Measurements from ENCODE around the gene STK36.

Gene STK36, protein sequence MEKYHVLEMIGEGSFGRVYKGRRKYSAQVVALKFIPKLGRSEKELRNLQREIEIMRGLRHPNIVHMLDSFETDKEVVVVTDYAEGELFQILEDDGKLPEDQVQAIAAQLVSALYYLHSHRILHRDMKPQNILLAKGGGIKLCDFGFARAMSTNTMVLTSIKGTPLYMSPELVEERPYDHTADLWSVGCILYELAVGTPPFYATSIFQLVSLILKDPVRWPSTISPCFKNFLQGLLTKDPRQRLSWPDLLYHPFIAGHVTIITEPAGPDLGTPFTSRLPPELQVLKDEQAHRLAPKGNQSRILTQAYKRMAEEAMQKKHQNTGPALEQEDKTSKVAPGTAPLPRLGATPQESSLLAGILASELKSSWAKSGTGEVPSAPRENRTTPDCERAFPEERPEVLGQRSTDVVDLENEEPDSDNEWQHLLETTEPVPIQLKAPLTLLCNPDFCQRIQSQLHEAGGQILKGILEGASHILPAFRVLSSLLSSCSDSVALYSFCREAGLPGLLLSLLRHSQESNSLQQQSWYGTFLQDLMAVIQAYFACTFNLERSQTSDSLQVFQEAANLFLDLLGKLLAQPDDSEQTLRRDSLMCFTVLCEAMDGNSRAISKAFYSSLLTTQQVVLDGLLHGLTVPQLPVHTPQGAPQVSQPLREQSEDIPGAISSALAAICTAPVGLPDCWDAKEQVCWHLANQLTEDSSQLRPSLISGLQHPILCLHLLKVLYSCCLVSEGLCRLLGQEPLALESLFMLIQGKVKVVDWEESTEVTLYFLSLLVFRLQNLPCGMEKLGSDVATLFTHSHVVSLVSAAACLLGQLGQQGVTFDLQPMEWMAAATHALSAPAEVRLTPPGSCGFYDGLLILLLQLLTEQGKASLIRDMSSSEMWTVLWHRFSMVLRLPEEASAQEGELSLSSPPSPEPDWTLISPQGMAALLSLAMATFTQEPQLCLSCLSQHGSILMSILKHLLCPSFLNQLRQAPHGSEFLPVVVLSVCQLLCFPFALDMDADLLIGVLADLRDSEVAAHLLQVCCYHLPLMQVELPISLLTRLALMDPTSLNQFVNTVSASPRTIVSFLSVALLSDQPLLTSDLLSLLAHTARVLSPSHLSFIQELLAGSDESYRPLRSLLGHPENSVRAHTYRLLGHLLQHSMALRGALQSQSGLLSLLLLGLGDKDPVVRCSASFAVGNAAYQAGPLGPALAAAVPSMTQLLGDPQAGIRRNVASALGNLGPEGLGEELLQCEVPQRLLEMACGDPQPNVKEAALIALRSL (N-terminal part only)

GRCh38 chr2:218671654-218672566 is at the start of gene STK36, which contains the start of gene RNF25:
Gene STK36, plus strand, starts transcription at chr2:218672086. Its CDS starts 744 bp downstream, at chr2:218672830.
Gene RNF25, minus strand, starts transcription at chr2:218672002. Its CDS starts 32 bp downstream, at chr2:218671970.
- peak; percentile 5 to 89 (median 79) for DNase-seq

DNA sequence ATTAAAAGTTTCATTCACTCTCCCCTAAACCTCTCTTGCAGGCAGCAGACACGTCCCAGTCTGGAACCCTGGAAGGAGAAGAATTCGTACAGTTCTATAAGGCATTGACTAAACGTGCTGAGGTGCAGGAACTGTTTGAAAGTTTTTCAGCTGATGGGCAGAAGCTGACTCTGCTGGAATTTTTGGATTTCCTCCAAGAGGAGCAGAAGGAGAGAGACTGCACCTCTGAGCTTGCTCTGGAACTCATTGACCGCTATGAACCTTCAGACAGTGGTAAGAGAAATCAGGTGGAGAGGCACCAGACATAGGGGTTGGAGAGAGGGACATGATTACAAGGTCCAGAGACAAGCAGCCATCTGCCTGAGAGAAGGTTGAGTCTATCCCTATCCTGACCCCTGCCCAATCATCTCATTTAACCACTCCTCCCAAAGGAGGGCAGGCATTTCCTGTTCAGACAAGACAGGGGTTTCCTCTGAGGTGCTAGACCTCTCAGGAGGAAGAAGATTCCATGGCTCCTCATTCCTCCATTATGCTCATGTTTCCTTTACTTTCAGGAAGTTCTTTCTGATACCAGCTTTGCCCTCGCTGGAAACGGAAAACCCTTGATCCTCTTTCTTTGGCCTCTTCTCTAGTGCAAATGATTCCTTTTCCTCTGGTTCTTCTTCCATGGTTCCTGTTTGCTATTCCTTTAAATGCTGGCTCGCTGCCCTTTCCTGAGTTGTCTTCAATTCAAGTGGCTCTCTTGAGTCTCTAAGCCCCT is 49.1 kb upstream of the STK36 start:
- DNase-seq = no peak

DNA sequence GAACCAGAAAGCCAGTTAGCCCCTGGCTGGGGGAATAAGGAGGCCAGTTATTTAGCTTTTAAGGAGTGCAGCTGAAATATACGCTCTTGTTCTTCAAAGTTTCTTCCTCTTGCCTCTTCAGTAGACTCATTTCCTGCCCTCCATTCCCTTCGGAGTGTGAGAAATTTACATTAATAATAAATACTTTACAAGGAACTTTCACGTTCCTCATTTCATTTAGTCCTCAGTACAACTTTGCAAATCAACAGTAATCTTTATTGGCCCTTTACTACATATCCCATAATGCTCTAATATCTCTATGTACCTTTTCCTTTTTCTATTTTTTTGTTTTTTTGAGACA is 48.5 kb upstream of the STK36 start:
- no peak for DNase-seq

GRCh38 chr2:218626369-218626768 is 45.5 kb upstream of the STK36 start:
- DNase-seq = no peak

DNA sequence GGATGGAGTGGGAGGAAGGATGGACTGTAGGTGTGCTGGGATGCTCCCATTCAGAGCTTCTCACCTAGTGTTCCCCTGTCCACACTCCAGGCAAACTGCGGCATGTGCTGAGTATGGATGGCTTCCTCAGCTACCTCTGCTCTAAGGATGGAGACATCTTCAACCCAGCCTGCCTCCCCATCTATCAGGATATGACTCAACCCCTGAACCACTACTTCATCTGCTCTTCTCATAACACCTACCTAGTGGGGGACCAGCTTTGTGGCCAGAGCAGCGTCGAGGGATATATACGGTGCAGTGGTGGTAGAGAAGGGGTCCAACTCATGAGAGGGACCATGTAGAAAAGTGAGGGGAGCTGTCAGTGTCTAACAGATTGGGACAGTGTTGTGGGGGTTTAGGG is 43.9 kb upstream of the STK36 start:
- no peak for DNase-seq

DNA sequence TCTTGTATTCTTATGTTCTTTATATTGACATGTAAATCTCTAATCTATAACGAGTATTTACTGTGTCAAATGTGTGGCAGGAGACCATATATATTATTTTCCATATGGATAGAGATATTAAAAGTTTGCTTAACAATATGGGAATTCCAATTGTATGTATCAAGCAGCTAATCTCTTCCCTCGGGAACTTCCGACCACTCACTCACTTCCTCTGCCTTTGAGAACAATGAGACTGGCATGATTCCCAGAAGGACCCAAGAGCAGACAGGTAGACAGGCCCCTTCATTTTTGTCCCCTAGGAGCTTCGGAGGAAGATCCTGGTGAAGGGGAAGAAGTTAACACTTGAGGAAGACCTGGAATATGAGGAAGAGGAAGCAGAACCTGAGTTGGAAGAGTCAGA is 40.0 kb upstream of the STK36 start:
- DNase-seq = no peak

DNA sequence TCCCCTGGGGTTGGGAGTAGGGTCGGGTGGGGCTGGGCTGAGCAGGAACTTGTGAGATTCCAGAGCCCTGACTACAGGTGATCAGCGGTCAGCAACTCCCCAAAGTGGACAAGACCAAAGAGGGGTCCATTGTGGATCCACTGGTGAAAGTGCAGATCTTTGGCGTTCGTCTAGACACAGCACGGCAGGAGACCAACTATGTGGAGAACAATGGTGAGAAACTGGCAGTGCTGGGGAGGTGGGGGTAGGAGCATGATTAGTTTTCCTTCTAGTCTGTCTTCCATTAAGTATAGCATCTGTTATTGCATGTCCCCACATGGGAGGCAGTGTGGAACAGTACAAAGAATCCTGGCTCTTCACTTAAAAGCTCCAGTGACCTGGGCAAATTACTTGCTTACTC is 36.2 kb upstream of the STK36 start:
- DNase-seq = no peak

- no peak for DNase-seq
Measured at GRCh38 chr2:218638372-218638771, 33.5 kb upstream of the STK36 start.

GRCh38 chr2:218642121-218642656 is 29.7 kb upstream of the STK36 start:
- DNase-seq = no peak

DNA sequence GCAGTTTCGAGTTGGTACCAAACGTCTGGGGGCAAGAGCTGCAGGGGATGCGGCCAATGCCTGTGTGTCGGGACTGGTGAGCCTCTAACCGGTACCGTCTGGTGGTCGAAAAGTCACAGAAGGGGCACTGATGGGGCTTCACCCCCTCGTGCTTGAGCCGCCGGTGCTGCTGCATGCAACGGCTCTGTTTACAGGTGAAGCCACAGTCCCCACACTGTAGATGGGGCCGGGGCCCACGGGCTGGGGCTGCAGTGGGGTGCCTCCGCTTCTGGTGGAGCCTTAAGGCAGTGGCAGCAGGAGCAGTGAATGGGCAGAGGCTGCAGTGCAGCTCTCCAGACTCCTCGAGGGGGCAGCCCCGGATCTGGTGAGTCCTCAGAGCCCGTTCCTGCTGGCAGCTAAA is 29.1 kb upstream of the STK36 start:
- DNase-seq = no peak

GRCh38 chr2:218643751-218644310 is 28.1 kb upstream of the STK36 start:
- DNase-seq = no peak

DNA sequence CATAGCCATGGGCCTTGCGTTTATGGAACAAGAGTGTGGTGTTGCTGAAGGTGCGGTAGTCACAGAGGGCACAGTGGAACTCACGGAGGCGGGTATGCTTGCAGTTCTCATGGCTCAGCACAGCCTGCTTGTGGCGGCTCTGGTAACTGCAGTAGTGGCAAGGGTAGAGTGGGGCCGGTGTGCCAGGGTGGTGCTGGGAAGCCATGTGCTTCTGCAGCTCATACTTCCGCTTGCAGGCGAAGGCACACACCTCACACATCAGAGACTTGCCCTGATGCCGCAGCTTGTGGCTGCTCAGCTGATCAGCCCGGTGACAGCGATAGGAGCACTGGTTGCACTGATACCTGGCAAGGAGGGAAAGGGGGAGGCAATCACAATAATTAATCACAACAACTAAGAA is 27.2 kb upstream of the STK36 start:
- DNase-seq = no peak

DNA sequence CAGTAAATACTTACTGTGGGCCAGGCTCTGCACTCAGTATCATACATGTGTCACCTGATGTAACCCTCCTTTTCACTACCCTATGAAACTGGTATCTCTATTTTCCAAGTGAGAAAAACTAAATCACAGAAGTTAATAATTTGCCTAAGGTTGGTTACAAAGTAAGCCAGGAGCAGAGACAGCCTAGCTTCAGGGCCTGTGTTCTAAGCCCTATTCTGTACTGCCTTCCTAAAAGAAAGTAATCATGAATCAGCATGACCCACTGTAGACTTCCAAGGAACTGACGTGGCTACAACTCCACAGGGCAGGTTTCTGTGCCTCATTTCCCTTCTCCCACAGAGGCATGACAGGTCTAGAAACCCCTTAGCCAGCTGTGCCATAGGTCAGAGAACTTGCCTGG is 26.8 kb upstream of the STK36 start:
- no peak for DNase-seq

GRCh38 chr2:218648088-218648786 is 23.6 kb upstream of the STK36 start:
- DNase-seq = peak in 3 of 14 donors; percentile 7 to 8 (median 8)

DNA sequence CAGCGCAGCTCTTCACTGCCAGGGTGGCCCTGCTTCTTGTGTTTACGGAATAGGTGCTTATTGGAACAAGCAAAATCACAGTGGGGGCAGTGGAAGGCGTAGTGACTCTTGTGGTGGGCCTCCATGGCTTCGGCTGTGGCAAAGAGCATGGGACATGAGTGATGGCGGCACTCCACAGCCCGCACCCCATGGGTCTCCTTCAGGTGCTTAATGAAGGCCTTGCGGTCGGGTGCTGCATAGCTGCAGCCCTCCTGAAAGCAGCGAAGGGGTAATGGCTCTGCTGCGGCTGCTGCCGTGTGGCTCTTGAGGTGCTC is 23.1 kb upstream of the STK36 start:
- DNase-seq = no peak

- no peak for DNase-seq
Measured at GRCh38 chr2:218655751-218656150, 16.1 kb upstream of the STK36 start.

- DNase-seq = peak in 1 of 14 donors; percentile 28
Measured at GRCh38 chr2:218658671-218659257, 13.1 kb upstream of the STK36 start.

DNA sequence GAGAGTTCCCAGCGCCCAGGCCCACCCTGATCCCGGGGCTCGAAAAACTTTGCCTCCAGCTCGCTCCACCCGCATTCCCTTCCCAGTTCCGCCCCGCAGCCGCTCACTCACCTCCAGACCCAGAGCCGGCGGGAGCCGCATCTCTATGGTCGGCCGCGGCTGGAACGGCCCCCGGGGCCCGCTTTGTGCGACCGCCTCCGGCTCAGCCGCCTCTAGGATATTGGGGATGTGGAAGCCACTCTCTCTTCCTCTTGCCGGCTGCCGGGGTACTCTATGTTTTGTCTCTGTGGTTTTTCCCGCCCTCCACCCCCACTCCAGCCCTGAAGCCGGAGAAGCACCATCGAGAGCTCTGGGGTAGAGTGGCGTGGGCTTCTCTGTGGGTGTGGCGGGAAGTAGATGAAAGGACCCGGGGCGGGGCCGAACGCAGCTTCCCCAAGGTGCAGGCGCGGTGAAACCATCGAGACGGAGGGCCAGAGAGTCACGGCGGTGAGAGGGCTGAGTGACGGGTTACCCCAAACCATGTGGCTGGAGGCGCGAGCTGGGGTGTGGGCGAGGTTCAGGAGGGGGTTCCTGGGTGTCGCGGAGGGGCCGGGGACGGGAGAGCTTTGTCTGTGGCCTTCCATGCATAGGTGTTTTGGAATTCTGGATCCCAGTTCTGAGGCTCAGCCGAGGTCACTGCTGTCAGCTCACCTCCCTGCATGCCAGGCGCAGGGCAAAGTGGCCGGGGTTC is 12.5 kb upstream of the STK36 start, which contains the start of the genes BCS1L and ZNF142:
TSS of gene BCS1L (plus strand) at position 426 of the 730 bp plus-strand sequence. CDS start 1,305 bp downstream, outside the sequence.
TSS of gene ZNF142 (minus strand) at position 366 of the 730 bp plus-strand sequence. CDS start 3,194 bp downstream, outside the sequence.
- DNase-seq = peak; percentile 39 to 94 (median 84)
